SK-N-SH (cell line): ENCODE results near the gene FCER2.

Experiments used
- JUND ChIP-seq: IDR thresholded peaks from 2 replicates; pipeline ENCODE4 v1.4.0; 2012
- SIN3A ChIP-seq: IDR thresholded peaks from 2 replicates; pipeline ENCODE4 v1.6.1; 2012; ENCODE audit warnings: low read depth, mild to moderate bottlenecking, low read length, moderate library complexity, borderline replicate concordance
- TF ChIP-seq, protein P1 (sequence below): fragments of 200-600 bp; sonication (generic); IDR thresholded peaks from 2 replicates; pipeline ENCODE4 v1.6.1; 2017; ENCODE audit warnings: antibody characterized with exemption, mild to moderate bottlenecking, moderate library complexity

DNA sequence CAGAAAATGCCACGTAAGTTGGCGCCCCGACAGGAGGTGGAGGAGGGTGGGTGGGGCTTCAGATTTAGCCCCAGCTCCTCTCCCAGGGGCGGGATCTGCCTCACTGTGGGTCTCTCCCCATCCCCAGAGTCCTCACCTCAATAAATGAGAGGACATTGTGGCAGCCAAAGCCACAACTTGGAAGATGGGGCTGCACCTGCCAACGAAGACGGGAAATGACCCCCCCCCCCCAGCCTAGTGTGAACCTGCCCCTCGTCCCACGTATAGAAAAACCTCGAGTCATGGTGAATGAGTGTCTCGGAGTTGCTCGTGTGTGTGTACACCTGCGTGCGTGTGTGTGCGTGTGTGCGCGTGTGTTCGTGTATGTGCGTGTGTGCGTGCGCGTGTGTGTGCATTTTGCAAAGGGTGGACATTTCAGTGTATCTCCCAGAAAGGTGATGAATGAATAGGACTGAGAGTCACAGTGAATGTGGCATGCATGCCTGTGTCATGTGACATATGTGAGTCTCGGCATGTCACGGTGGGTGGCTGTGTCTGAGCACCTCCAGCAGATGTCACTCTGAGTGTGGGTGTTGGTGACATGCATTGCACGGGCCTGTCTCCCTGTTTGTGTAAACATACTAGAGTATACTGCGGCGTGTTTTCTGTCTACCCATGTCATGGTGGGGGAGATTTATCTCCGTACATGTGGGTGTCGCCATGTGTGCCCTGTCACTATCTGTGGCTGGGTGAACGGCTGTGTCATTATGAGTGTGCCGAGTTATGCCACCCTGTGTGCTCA, 22.8 kb downstream of the FCER2 start:
- TF ChIP-seq SIN3A (no peak), JUND (no peak)
- TF ChIP-seq, protein P1, sequence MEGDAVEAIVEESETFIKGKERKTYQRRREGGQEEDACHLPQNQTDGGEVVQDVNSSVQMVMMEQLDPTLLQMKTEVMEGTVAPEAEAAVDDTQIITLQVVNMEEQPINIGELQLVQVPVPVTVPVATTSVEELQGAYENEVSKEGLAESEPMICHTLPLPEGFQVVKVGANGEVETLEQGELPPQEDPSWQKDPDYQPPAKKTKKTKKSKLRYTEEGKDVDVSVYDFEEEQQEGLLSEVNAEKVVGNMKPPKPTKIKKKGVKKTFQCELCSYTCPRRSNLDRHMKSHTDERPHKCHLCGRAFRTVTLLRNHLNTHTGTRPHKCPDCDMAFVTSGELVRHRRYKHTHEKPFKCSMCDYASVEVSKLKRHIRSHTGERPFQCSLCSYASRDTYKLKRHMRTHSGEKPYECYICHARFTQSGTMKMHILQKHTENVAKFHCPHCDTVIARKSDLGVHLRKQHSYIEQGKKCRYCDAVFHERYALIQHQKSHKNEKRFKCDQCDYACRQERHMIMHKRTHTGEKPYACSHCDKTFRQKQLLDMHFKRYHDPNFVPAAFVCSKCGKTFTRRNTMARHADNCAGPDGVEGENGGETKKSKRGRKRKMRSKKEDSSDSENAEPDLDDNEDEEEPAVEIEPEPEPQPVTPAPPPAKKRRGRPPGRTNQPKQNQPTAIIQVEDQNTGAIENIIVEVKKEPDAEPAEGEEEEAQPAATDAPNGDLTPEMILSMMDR = no peak
